ENCODE results near the gene AADACL3. TPM values are rescaled to one million over a fixed set of nuclear protein-coding genes. Genes with fewer than 3 reads are reported as not detected.

Gene AADACL3
- total RNA-seq, 3 donors from 2014 or later = under 0.01 TPM; not detected in 2

GRCh38 chr1:12772520-12772919, 56.6 kb downstream of the AADACL3 start:
- H3K27me3 ChIP-seq = no peaks in the 10 kb centered on the region
- H3K27ac ChIP-seq = no peak overlapping the region
- no peaks in the 10 kb centered on the region for H3K4me1 ChIP-seq
- no peaks in the 10 kb centered on the region for H3K9me3 ChIP-seq
- TF ChIP-seq POLR2A (IDR thresholded peaks at IDR 0.05) (no peak), POLR2AphosphoS5 (IDR thresholded peaks at IDR 0.05) (no peak), CTCF (IDR thresholded peaks at IDR 0.05) (no peak)
- no peak for DNase-seq (ENCODE audit: low spot score in 2 of 2)
- no peaks in the 10 kb centered on the region for H3K36me3 ChIP-seq
- no peak overlapping the region for H3K4me3 ChIP-seq
- intact Hi-C loops (cut with DNase I; ENCODE audit: low total_unique reads) = no loop called here

GRCh38 chr1:12773438-12773837, 57.5 kb downstream of the AADACL3 start, which contains the start of gene PRAMEF12:
TSS of gene PRAMEF12 (plus strand) at chr1:12773738. CDS start at chr1:12774868, 1,130 bp downstream.
- DNase-seq (ENCODE audit: low spot score in 2 of 2) = no peak
- Histone ChIP-seq H3K36me3 (no peaks in the 10 kb centered on the region), H3K4me3 (no peak within 1 kb of the TSS), H3K27ac (no peak within 1 kb of the TSS), H3K9me3 (no peaks in the 10 kb centered on the region), H3K27me3 (no peaks in the 10 kb centered on the region), H3K4me1 (no peaks in the 10 kb centered on the region)
- intact Hi-C loops (cut with DNase I; ENCODE audit: low total_unique reads) = no loop called here
- TF ChIP-seq POLR2AphosphoS5 (IDR thresholded peaks at IDR 0.05) (no peak), POLR2A (IDR thresholded peaks at IDR 0.05) (no peak), CTCF (IDR thresholded peaks at IDR 0.05) (no peak)

- Histone ChIP-seq H3K4me3 (no peak overlapping the region), H3K27ac (no peak overlapping the region), H3K9me3 (no peaks in the 10 kb centered on the region), H3K4me1 (no peaks in the 10 kb centered on the region), H3K36me3 (no peaks in the 10 kb centered on the region), H3K27me3 (no peaks in the 10 kb centered on the region)
- DNase-seq (ENCODE audit: low spot score in 2 of 2) = no peak
- intact Hi-C loops (cut with DNase I; ENCODE audit: low total_unique reads) = no loop called here
- TF ChIP-seq CTCF (IDR thresholded peaks at IDR 0.05) = no peak
- no peak for TF ChIP-seq POLR2A (IDR thresholded peaks at IDR 0.05)
- TF ChIP-seq POLR2AphosphoS5 (IDR thresholded peaks at IDR 0.05) = no peak
Measured at GRCh38 chr1:12774801-12775345, 59.0 kb downstream of the AADACL3 start.

GRCh38 chr1:12775443-12775842, 59.5 kb downstream of the AADACL3 start:
- Histone ChIP-seq H3K9me3 (no peaks in the 10 kb centered on the region), H3K4me3 (no peak overlapping the region), H3K27ac (no peak overlapping the region), H3K27me3 (no peaks in the 10 kb centered on the region), H3K36me3 (no peaks in the 10 kb centered on the region), H3K4me1 (no peaks in the 10 kb centered on the region)
- DNase-seq (ENCODE audit: low spot score in 2 of 2) = no peak
- TF ChIP-seq CTCF (IDR thresholded peaks at IDR 0.05) (no peak), POLR2AphosphoS5 (IDR thresholded peaks at IDR 0.05) (no peak), POLR2A (IDR thresholded peaks at IDR 0.05) (no peak)
- intact Hi-C loops (cut with DNase I; ENCODE audit: low total_unique reads) = no loop called here

GRCh38 chr1:12776801-12777557, 61.1 kb downstream of the AADACL3 start:
- no peaks in the 10 kb centered on the region for H3K4me1 ChIP-seq
- no peak overlapping the region for H3K27ac ChIP-seq
- DNase-seq (ENCODE audit: low spot score in 2 of 2) = no peak
- intact Hi-C loops (cut with DNase I; ENCODE audit: low total_unique reads) = no loop called here
- H3K27me3 ChIP-seq = no peaks in the 10 kb centered on the region
- no peaks in the 10 kb centered on the region for H3K9me3 ChIP-seq
- H3K36me3 ChIP-seq = no peaks in the 10 kb centered on the region
- no peak overlapping the region for H3K4me3 ChIP-seq
- TF ChIP-seq POLR2A (IDR thresholded peaks at IDR 0.05) = no peak

Other genes with a start within 250 kb of the AADACL3 start
- gene DHRS3, start 97.9 kb upstream of the AADACL3 start, total RNA-seq = 100 to 1,000 TPM; 109 to 151 (median 117) TPM
- not detected for gene AADACL4, start 72.0 kb upstream of the AADACL3 start, total RNA-seq
- gene CFAP107, start 30.1 kb downstream of the AADACL3 start, total RNA-seq = not detected
- not detected for gene PRAMEF12, start 57.6 kb downstream of the AADACL3 start, total RNA-seq
- not detected for gene PRAMEF1, start 75.3 kb downstream of the AADACL3 start, total RNA-seq
- not detected for gene PRAMEF11, start 115.3 kb downstream of the AADACL3 start, total RNA-seq
- gene HNRNPCL1, start 132.6 kb downstream of the AADACL3 start, total RNA-seq = not detected
- gene PRAMEF2, start 141.0 kb downstream of the AADACL3 start, total RNA-seq = not detected
- not detected for gene PRAMEF4, start 170.1 kb downstream of the AADACL3 start, total RNA-seq
- not detected for gene PRAMEF10, start 182.2 kb downstream of the AADACL3 start, total RNA-seq
- gene PRAMEF7, start 200.5 kb downstream of the AADACL3 start, total RNA-seq = not detected
- gene PRAMEF6, start 231.5 kb downstream of the AADACL3 start, total RNA-seq = not detected